T-cell (primary cell): ENCODE measurements around the gene VBP1. TPM values are rescaled to one million over a fixed set of nuclear protein-coding genes. Genes with fewer than 3 reads are reported as not detected.

Experiments
- ATAC-seq, 4 experiments: fragments of 200-7000 bp in 3 of 4; fragments of 150-1000 bp in 1 of 4; cut with Tn5 transposase; replicated peaks in 1 of 4; 1 replicate in 3 of 4; 2 replicates in 1 of 4; pipeline ENCODE4 v1.10.0; 2021; ENCODE audit warnings: moderate library complexity in 3 of 4, mild to moderate bottlenecking in 2 of 4, moderate number of reproducible peaks in 1 of 4
- CTCF ChIA-PET, 2 donors: fragments of 300-600 bp; sonication (Branson Sonifier 250); formaldehyde crosslinking; loops; one replicate each; lab custom pipeline; 2022; ENCODE audit warnings: antibody characterized with exemption in 2 of 2; lab: Charles Lee
- POLR2A ChIA-PET, 2 donors: fragments of 300-600 bp; sonication (Branson Sonifier 250); formaldehyde crosslinking; loops; one replicate each; lab custom pipeline; 2022; ENCODE audit warnings: antibody characterized with exemption in 2 of 2; lab: Charles Lee
- DNase-seq, 35 experiments: peaks; one replicate each; pipeline versions ENCODE4 v3.0.0 to v3.0.0-alpha.2; 2013 to 2023
- H3K27ac ChIP-seq: one replicate; pipeline ENCODE4 v1.5.1; 2013; ENCODE audit warnings: low read length
- H3K27me3 ChIP-seq, 2 experiments: replicated peaks in 1 of 2; 1 replicate in 1 of 2; 2 replicates in 1 of 2; pipeline versions ENCODE4 v1.6.1 to v1.7.0; 2013; ENCODE audit warnings: low read length in 1 of 2, mixed read lengths in 1 of 2; ENCODE audit not compliant: control insufficient read depth in 2 of 2, insufficient read depth in 2 of 2; ENCODE audit errors: extremely low read depth in 1 of 2
- H3K36me3 ChIP-seq, 2 donors: 1 replicate in 1 of 2; 2 replicates in 1 of 2; pipeline versions ENCODE4 v1.6.1 to v1.7.0; 2013; ENCODE audit warnings: low read length in 1 of 2; ENCODE audit not compliant: control insufficient read depth in 2 of 2, insufficient read depth in 1 of 2; ENCODE audit errors: extremely low read depth in 1 of 2
- H3K4me1 ChIP-seq, 2 experiments: 1 replicate in 1 of 2; 2 replicates in 1 of 2; pipeline versions ENCODE4 v1.6.1 to v1.7.0; 2013; ENCODE audit warnings: low read length in 2 of 2, mixed read lengths in 1 of 2; ENCODE audit not compliant: insufficient read depth in 2 of 2, control insufficient read depth in 1 of 2; ENCODE audit errors: extremely low read depth in 1 of 2
- H3K4me3 ChIP-seq, 2 donors: 1 replicate in 1 of 2; 2 replicates in 1 of 2; pipeline versions ENCODE4 v1.5.1 to v1.7.0; 2013; ENCODE audit warnings: mild to moderate bottlenecking in 2 of 2, low read length in 1 of 2, moderate library complexity in 1 of 2; ENCODE audit not compliant: control insufficient read depth in 1 of 2; ENCODE audit errors: extremely low read depth in 1 of 2
- H3K9me3 ChIP-seq: 2 replicates; pipeline ENCODE4 v1.7.0; 2013
- H3K27ac Mint-ChIP-seq, 2 donors: one replicate each; pipeline ENCODE4 v1.8.0; 2020 to 2021; ENCODE audit warnings: mild to moderate bottlenecking in 2 of 2, mixed read lengths in 2 of 2
- H3K27me3 Mint-ChIP-seq, 2 donors: one replicate each; pipeline ENCODE4 v1.8.0; 2021 to 2022; ENCODE audit warnings: mixed read lengths in 2 of 2
- H3K36me3 Mint-ChIP-seq: one replicate; pipeline ENCODE4 v1.8.0; 2021; ENCODE audit warnings: mixed read lengths
- H3K4me1 Mint-ChIP-seq, 3 donors: one replicate each; pipeline ENCODE4 v1.8.0; 2020 to 2022; ENCODE audit warnings: mixed read lengths in 3 of 3, mild to moderate bottlenecking in 1 of 3
- H3K4me3 Mint-ChIP-seq, 3 donors: one replicate each; pipeline ENCODE4 v1.8.0; 2020 to 2022; ENCODE audit warnings: mild to moderate bottlenecking in 3 of 3, mixed read lengths in 3 of 3, moderate library complexity in 3 of 3
- H3K9me3 Mint-ChIP-seq, 3 donors: one replicate each; pipeline ENCODE4 v1.8.0; 2020 to 2022; ENCODE audit warnings: mixed read lengths in 3 of 3
- WGBS: methylation state at CpG from one replicate; pipeline ENCODE4 v1.1.5; 2013; ENCODE audit warnings: missing lambda C conversion rate; ENCODE audit not compliant: insufficient coverage; 5-methylcytosine and 5-hydroxymethylcytosine counted together
- total RNA-seq, 35 experiments: library from RNA in 6 of 35; stranded (reverse) in 6 of 35; fragments of 120-200 nt in 1 of 35; gene quantifications; one replicate each; pipeline versions ENCODE4 v1.2.1 to v1.2.4 and lab custom pipeline; 2013 to 2026

VBP1 gene
- total RNA-seq, 5 donors from 2014 or later (not counting 1 experiment from before 2014, with no cell fraction given), result 22.6 to 31.8 (median 26.0) TPM

- no peak for DNase-seq
- H3K36me3 Mint-ChIP-seq, result peaks cover 3% of the 10 kb centered on the region
- no peaks in the 10 kb centered on the region for H3K9me3 Mint-ChIP-seq
- ChIA-PET CTCF (no interaction called here), POLR2A (no interaction called here)
- H3K27me3 Mint-ChIP-seq, result peaks cover 0 to 7% of the 10 kb centered on the region in 2 donors
- H3K4me1 Mint-ChIP-seq, result peaks cover 0 to 11% (median 9%) of the 10 kb centered on the region in 3 donors
- H3K4me1 ChIP-seq, result no peaks in the 10 kb centered on the region
- peak in 1 of 4 experiments; percentile 56 for ATAC-seq
- H3K4me3 ChIP-seq, result no peak overlapping the region
- H3K36me3 ChIP-seq, result no peaks in the 10 kb centered on the region
- H3K27ac ChIP-seq, result no peak overlapping the region
- no peaks in the 10 kb centered on the region for H3K9me3 ChIP-seq
- H3K27ac Mint-ChIP-seq, result no peak overlapping the region
- no CpG with 5 or more reads among the region's 1 CpG for WGBS
- no peak overlapping the region for H3K4me3 Mint-ChIP-seq
- no peaks in the 10 kb centered on the region for H3K27me3 ChIP-seq
These were observed 63.6 kb downstream of the VBP1 start for GRCh38 chrX:155279873-155280272.

Other genes with a start within 250 kb of the VBP1 start
- gene F8, start 193.7 kb upstream of the VBP1 start, total RNA-seq, result 1 to 10 TPM; 1.3 to 3.5 (median 2.7) TPM
- 10 to 100 TPM; 50.2 to 56.2 (median 53.0) TPM for gene FUNDC2, start 189.6 kb upstream of the VBP1 start, total RNA-seq
- 10 to 100 TPM in 1 of 5 donors, 1 to 10 TPM in 4; 3.3 to 12.7 (median 6.3) TPM for gene CMC4, start 145.3 kb upstream of the VBP1 start, total RNA-seq
- 10 to 100 TPM; 11.9 to 24.0 (median 19.8) TPM for gene MTCP1, start 145.3 kb upstream of the VBP1 start, total RNA-seq
- 10 to 100 TPM; 14.2 to 17.7 (median 17.0) TPM for gene BRCC3, start 145.0 kb upstream of the VBP1 start, total RNA-seq
- 10 to 100 TPM in 3 of 5 donors, 1 to 10 TPM in 2; 5.5 to 13.4 (median 12.8) TPM for gene RAB39B, start 48.0 kb downstream of the VBP1 start, total RNA-seq
- 1 to 10 TPM in 1 of 5 donors, under 1 TPM in 4; 0.57 to 1.3 (median 0.72) TPM for gene CLIC2, start 118.2 kb downstream of the VBP1 start, total RNA-seq
- not detected for gene F8A2, start 165.6 kb downstream of the VBP1 start, total RNA-seq
- 10 to 100 TPM in 2 of 5 donors, 1 to 10 TPM in 2, not detected in 1; 1.6 to 17.0 (median 11.1) TPM for gene F8A3, start 242.2 kb downstream of the VBP1 start, total RNA-seq